Gastrocnemius medialis (tissue), 4 donors: Measurements from ENCODE around the gene PFDN1. TPM values are rescaled to one million over a fixed set of nuclear protein-coding genes. Genes with fewer than 3 reads are reported as not detected.

Experiments used
- ATAC-seq, 2 donors: fragments of 150-250 bp; one replicate each; pipeline ENCODE4 v1.9.1; 2016
- DNase-seq, 2 donors: peaks; one replicate each; pipeline ENCODE4 v3.0.0-alpha.2; 2019
- H3K27ac ChIP-seq, 4 donors: fragments of 200-600 bp; sonication (generic); 1 replicate in 1 of 4; 2 replicates in 3 of 4; pipeline ENCODE4 v1.5.1; 2016 to 2018; ENCODE audit warnings: mild to moderate bottlenecking in 2 of 4, moderate library complexity in 1 of 4
- H3K27me3 ChIP-seq, 3 donors: fragments of 200-600 bp; sonication (generic) in 2 of 3; 1 replicate in 1 of 3; 2 replicates in 2 of 3; pipeline versions ENCODE4 v1.5.1 to v1.6.0; 2016 to 2019; ENCODE audit warnings: mild to moderate bottlenecking in 1 of 3, moderate library complexity in 1 of 3
- H3K36me3 ChIP-seq, 2 donors: fragments of 200-600 bp; sonication (generic) in 1 of 2; one replicate each; pipeline ENCODE4 v1.5.1; 2017 to 2018
- H3K4me1 ChIP-seq, 2 donors: fragments of 200-600 bp; sonication (generic) in 1 of 2; one replicate each; pipeline ENCODE4 v1.5.1; 2016 to 2017; ENCODE audit warnings: mild to moderate bottlenecking in 2 of 2
- H3K4me3 ChIP-seq, 4 donors: fragments of 200-600 bp; sonication (generic) in 3 of 4; 1 replicate in 1 of 4; 2 replicates in 3 of 4; pipeline ENCODE4 v1.5.1; 2016 to 2019; ENCODE audit warnings: mild to moderate bottlenecking in 2 of 4
- H3K9me3 ChIP-seq, 3 donors: fragments of 200-600 bp; sonication (generic) in 2 of 3; 1 replicate in 1 of 3; 2 replicates in 2 of 3; pipeline ENCODE4 v1.5.1; 2016 to 2019
- CTCF ChIP-seq, 5 experiments: fragments of 450-650 bp in 3 of 5; fragments of 200-600 bp in 2 of 5; sonication (generic) in 2 of 5; IDR thresholded peaks in 4 of 5; conservative IDR thresholded peaks in 1 of 5; 1 replicate in 4 of 5; 2 replicates in 1 of 5; pipeline ENCODE4 v1.5.1; 2016 to 2019; ENCODE audit warnings: antibody characterized with exemption in 5 of 5, mild to moderate bottlenecking in 3 of 5, moderate library complexity in 3 of 5
- POLR2A ChIP-seq, 2 donors: fragments of 450-650 bp; IDR thresholded peaks; one replicate each; pipeline ENCODE4 v1.6.1; 2017; ENCODE audit warnings: antibody characterized with exemption in 2 of 2, mild to moderate bottlenecking in 2 of 2, moderate library complexity in 2 of 2
- in situ Hi-C, 4 donors: fragments of 200-750 bp; cut with MboI; loops; one replicate each; pipeline versions ENCODE4 v1.15.0 to v1.8.0; 2017; ENCODE audit warnings: low sequenced_read_pairs in 4 of 4
- intact Hi-C: fragments of 100-400 bp; cut with DNase I; formaldehyde crosslinking; loops from one replicate; pipeline ENCODE4 v1.15.1; 2023; ENCODE audit warnings: low total_unique reads
- total RNA-seq, 4 donors: library from RNA; depleted of rRNA; stranded (reverse); fragments of >200 nt; gene quantifications; one replicate each; pipeline versions ENCODE4 v1.1.0 to v1.2.3, GENCODE V29; 2016

PFDN1 gene
- total RNA-seq, 4 donors from 2014 or later, result 47.9 to 81.0 (median 77.9) TPM

GRCh38 chr5:140224658-140225057, 78.2 kb downstream of the PFDN1 start:
- no peaks in the 10 kb centered on the region for H3K9me3 ChIP-seq
- ATAC-seq (no peak), DNase-seq (no peak)
- no peaks in the 10 kb centered on the region for H3K36me3 ChIP-seq
- H3K27me3 ChIP-seq, result no peaks in the 10 kb centered on the region
- in situ Hi-C loops, result loop anchor here in 1 of 4 donors (25.0 kb wide), 1 partner anchor 338 kb away; the partner anchor contains the start of genes APBB3, SLC35A4 and SRA1
- H3K27ac ChIP-seq, result peak overlapping the region; percentile 84 to 97 (median 94)
- H3K4me1 ChIP-seq, result peaks cover 81 to 92% of the 10 kb centered on the region in 2 donors
- TF ChIP-seq POLR2A (IDR thresholded peaks at IDR 0.05), result no peak
- no peak for TF ChIP-seq CTCF (IDR thresholded peaks at IDR 0.05 in 4 of 5, conservative IDR thresholded peaks at IDR 0.05 in 1 of 5)
- intact Hi-C loops, result no loop called here
- no peak overlapping the region for H3K4me3 ChIP-seq

- H3K9me3 ChIP-seq, result no peaks in the 10 kb centered on the region
- H3K36me3 ChIP-seq, result no peaks in the 10 kb centered on the region
- peaks cover 88 to 96% of the 10 kb centered on the region in 2 donors for H3K4me1 ChIP-seq
- H3K27me3 ChIP-seq, result no peaks in the 10 kb centered on the region
- H3K27ac ChIP-seq, result peak overlapping the region; percentile 84 to 97 (median 94)
- ATAC-seq, result peak; percentile 25 to 42
- TF ChIP-seq CTCF (IDR thresholded peaks at IDR 0.05 in 4 of 5, conservative IDR thresholded peaks at IDR 0.05 in 1 of 5), result no peak
- peak; percentile 39 to 62 for TF ChIP-seq POLR2A (IDR thresholded peaks at IDR 0.05)
- H3K4me3 ChIP-seq, result no peak overlapping the region
- intact Hi-C loops, result no loop called here
- in situ Hi-C loops, result no loop called here
- peak; percentile 61 to 88 for DNase-seq
Measured at GRCh38 chr5:140223567-140223966, 79.3 kb downstream of the PFDN1 start.

GRCh38 chr5:140222416-140222815, 80.5 kb downstream of the PFDN1 start:
- H3K36me3 ChIP-seq, result no peaks in the 10 kb centered on the region
- DNase-seq (peak in 1 of 2 donors; percentile 58), ATAC-seq (peak; percentile 5 to 29)
- no peaks in the 10 kb centered on the region for H3K27me3 ChIP-seq
- H3K4me3 ChIP-seq, result no peak overlapping the region
- peak overlapping the region; percentile 84 to 97 (median 94) for H3K27ac ChIP-seq
- intact Hi-C loops, result no loop called here
- TF ChIP-seq CTCF (IDR thresholded peaks at IDR 0.05 in 4 of 5, conservative IDR thresholded peaks at IDR 0.05 in 1 of 5) (no peak), POLR2A (IDR thresholded peaks at IDR 0.05) (no peak)
- in situ Hi-C loops, result no loop called here
- H3K4me1 ChIP-seq, result peaks cover 87 to 97% of the 10 kb centered on the region in 2 donors
- no peaks in the 10 kb centered on the region for H3K9me3 ChIP-seq

DNA sequence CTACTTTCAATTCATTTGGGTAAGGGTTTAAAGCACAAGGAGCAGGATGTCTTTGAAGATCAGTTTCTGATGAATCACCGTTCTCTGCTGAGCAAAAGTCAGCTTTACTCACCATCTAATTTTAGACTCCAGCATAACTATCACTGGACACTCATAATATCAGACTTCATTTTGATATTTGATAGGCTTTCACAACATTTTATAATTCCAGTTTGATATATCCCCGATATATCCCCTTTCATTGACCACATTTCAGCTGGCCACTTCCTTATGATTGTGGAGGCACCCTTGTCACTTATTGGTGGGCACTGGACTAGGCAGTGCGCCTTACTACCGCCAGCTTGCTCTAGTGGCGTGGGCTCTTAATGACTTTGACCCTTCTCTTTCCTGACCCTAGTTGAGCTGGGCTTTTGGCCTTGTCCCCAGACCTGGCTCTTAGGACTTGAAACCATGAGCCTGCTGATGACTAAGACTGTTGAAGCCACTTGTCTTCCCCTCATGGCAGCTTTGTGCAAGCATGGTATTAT, 81.1 kb downstream of the PFDN1 start:
- DNase-seq, result peak; percentile 88 to 95
- ATAC-seq, result peak; percentile 73 to 80
- Histone ChIP-seq H3K36me3 (no peaks in the 10 kb centered on the region), H3K9me3 (no peaks in the 10 kb centered on the region), H3K4me3 (peak overlapping the region in 2 of 4 donors; percentile 14 to 21), H3K4me1 (peaks cover 87 to 97% of the 10 kb centered on the region in 2 donors), H3K27me3 (no peaks in the 10 kb centered on the region), H3K27ac (peak overlapping the region; percentile 84 to 97 (median 94))
- intact Hi-C loops, result loop anchor here (2.0 kb wide), 1 partner anchor 39 kb away; no protein-coding TSS in a partner anchor
- TF ChIP-seq POLR2A (IDR thresholded peaks at IDR 0.05) (no peak), CTCF (IDR thresholded peaks at IDR 0.05 in 4 of 5, conservative IDR thresholded peaks at IDR 0.05 in 1 of 5) (peak in 1 of 5 experiments; percentile 11)
- in situ Hi-C loops, result no loop called here
